HEK293 (cell line): ENCODE results near the gene EEF1B2.
"Not testable (repeated sequence)": the region's sequence is repeated elsewhere in the genome, so short reads cannot be mapped to it uniquely, and the experiment has no call there.

Experiments used
- CTCF ChIA-PET: fragments of 350-600 bp; formaldehyde crosslinking; extraction: SDS; loops from one replicate; lab custom pipeline; 2021; ENCODE audit warnings: antibody characterized with exemption; lab: Yijun Ruan, JAX
- POLR2A ChIA-PET: fragments of 300-600 bp; formaldehyde crosslinking; extraction: SDS; loops from one replicate; lab custom pipeline; 2020; ENCODE audit warnings: antibody characterized with exemption, inconsistent platforms; lab: Yijun Ruan, JAX
- H3K27ac ChIP-seq: fragments of 200-500 bp; sonication (Bioruptor generic); 2 replicates; pipeline ENCODE4 v1.5.1; 2014; ENCODE audit warnings: low read depth, low read length, control low read depth, inconsistent platforms; ENCODE audit errors: extremely low read depth
- H3K36me3 ChIP-seq, 2 experiments: fragments of 200-500 bp in 1 of 2; sonication (Bioruptor generic) in 1 of 2; 1 replicate in 1 of 2; 2 replicates in 1 of 2; pipeline ENCODE4 v1.5.1; 2014 to 2017; ENCODE audit warnings: inconsistent platforms in 2 of 2, low read length in 2 of 2; ENCODE audit not compliant: control insufficient read depth in 2 of 2, insufficient read depth in 1 of 2
- H3K4me1 ChIP-seq: fragments of 200-500 bp; sonication (Bioruptor generic); 2 replicates; pipeline ENCODE4 v1.5.1; 2014; ENCODE audit warnings: mild to moderate bottlenecking, low read length, inconsistent platforms; ENCODE audit not compliant: control insufficient read depth, insufficient read depth
- H3K4me3 ChIP-seq: 2 replicates; pipeline ENCODE4 v1.5.1; 2011; ENCODE audit warnings: low read depth, mild to moderate bottlenecking, control low read depth, low read length, moderate library complexity
- H3K9me3 ChIP-seq: fragments of 200-500 bp; sonication (Bioruptor generic); 2 replicates; pipeline ENCODE4 v1.5.1; 2014; ENCODE audit warnings: low read depth, low read length, inconsistent platforms; ENCODE audit not compliant: control insufficient read depth, insufficient read depth
- KLF1 ChIP-seq: fragments of 450-650 bp; formaldehyde crosslinking; IDR thresholded peaks from 2 replicates; pipeline ENCODE4 v1.5.1; 2016; ENCODE audit warnings: missing biosample characterization, missing genetic modification characterization
- OSR2 ChIP-seq: fragments of 450-650 bp; formaldehyde crosslinking; IDR thresholded peaks from 2 replicates; pipeline ENCODE4 v1.5.1; 2016; ENCODE audit warnings: missing biosample characterization, missing genetic modification characterization
- PRDM10 ChIP-seq: fragments of 450-650 bp; formaldehyde crosslinking; IDR thresholded peaks from 2 replicates; pipeline ENCODE4 v1.5.1; 2016; ENCODE audit warnings: missing biosample characterization, missing genetic modification characterization
- SCRT2 ChIP-seq: fragments of 450-650 bp; formaldehyde crosslinking; IDR thresholded peaks from 2 replicates; pipeline ENCODE4 v1.5.1; 2016; ENCODE audit warnings: missing biosample characterization, missing genetic modification characterization
- SP3 ChIP-seq: fragments of 450-650 bp; formaldehyde crosslinking; IDR thresholded peaks from 2 replicates; pipeline ENCODE4 v1.5.1; 2016; ENCODE audit warnings: missing biosample characterization, missing genetic modification characterization
- SP7 ChIP-seq: fragments of 450-650 bp; formaldehyde crosslinking; IDR thresholded peaks from 2 replicates; pipeline ENCODE4 v1.5.1; 2016; ENCODE audit warnings: missing biosample characterization, missing genetic modification characterization
- ZNF132 ChIP-seq: fragments of 450-650 bp; formaldehyde crosslinking; IDR thresholded peaks from 2 replicates; pipeline ENCODE4 v1.5.1; 2017; ENCODE audit warnings: missing biosample characterization, missing genetic modification characterization, borderline replicate concordance
- ZNF169 ChIP-seq: fragments of 450-650 bp; formaldehyde crosslinking; IDR thresholded peaks from 2 replicates; pipeline ENCODE4 v1.5.1; 2016; ENCODE audit warnings: missing biosample characterization, missing genetic modification characterization
- ZNF335 ChIP-seq: fragments of 450-650 bp; formaldehyde crosslinking; conservative IDR thresholded peaks from 2 replicates; pipeline ENCODE4 v1.5.1; 2016; ENCODE audit warnings: missing biosample characterization, missing genetic modification characterization
- ZNF558 ChIP-seq: fragments of 450-650 bp; formaldehyde crosslinking; IDR thresholded peaks from 2 replicates; pipeline ENCODE4 v1.5.1; 2016; ENCODE audit warnings: missing biosample characterization, missing genetic modification characterization
- ZNF76 ChIP-seq: fragments of 450-650 bp; formaldehyde crosslinking; IDR thresholded peaks from 2 replicates; pipeline ENCODE4; 2016; ENCODE audit warnings: low read depth, missing biosample characterization, missing genetic modification characterization, borderline replicate concordance
- ZSCAN16 ChIP-seq: fragments of 450-650 bp; formaldehyde crosslinking; IDR thresholded peaks from 2 replicates; pipeline ENCODE4 v1.5.1; 2016; ENCODE audit warnings: missing biosample characterization, missing genetic modification characterization
- TF ChIP-seq, protein P1 (sequence below): fragments of 450-650 bp; formaldehyde crosslinking; IDR thresholded peaks from 2 replicates; pipeline ENCODE4 v1.5.1; 2016; ENCODE audit warnings: missing biosample characterization, missing genetic modification characterization
- TF ChIP-seq, protein P2 (sequence below): fragments of 450-650 bp; formaldehyde crosslinking; IDR thresholded peaks from 2 replicates; pipeline ENCODE4 v1.5.1; 2017; ENCODE audit warnings: missing biosample characterization, missing genetic modification characterization

EEF1B2 gene

DNA sequence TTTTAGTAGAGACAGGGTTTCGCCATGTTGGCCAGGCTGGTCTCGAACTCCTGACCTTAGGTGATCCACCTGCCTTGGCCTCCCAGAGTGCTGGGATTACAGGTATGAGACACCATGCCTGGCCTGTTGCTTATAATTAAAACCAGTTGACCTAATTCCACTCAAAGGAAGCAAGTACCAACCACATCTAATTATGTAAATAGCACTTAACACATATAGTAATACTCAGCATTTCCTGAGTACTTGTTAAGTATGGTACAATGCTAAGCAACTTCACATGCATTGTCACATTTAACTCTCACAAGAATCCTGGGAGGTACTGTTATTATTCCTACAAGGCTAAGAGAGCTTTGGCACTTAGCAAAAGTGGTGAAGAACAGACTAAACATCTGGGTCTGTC lies 47.6 kb downstream of the EEF1B2 start:
- H3K9me3 ChIP-seq, POLR2A ChIA-PET, H3K27ac ChIP-seq, H3K36me3 ChIP-seq, CTCF ChIA-PET, H3K4me3 ChIP-seq: not testable (repeated sequence)
- TF ChIP-seq SCRT2 (tag by site-specific recombination) = 0 out of 2 replicates have a peak, but pooled peaks have one; percentile 11
- H3K4me1 ChIP-seq = peaks cover 13% of the 10 kb centered on the region

- H3K4me1 ChIP-seq = peaks cover 18% of the 10 kb centered on the region
- TF ChIP-seq SP3 (tag by site-specific recombination) = no peak
- peak; percentile 79; the same call in 1 of the 2 replicates for TF ChIP-seq ZSCAN16 (tag by site-specific recombination)
- no peaks in the 10 kb centered on the region for H3K9me3 ChIP-seq
- no peak overlapping the region for H3K27ac ChIP-seq
- ChIA-PET CTCF (interaction anchor here (0.7 kb wide), 2 partner anchors 80 to 180 kb away, joined by 3 to 4 read pairs; no protein-coding TSS in a partner anchor), POLR2A (no interaction called here)
- no peak overlapping the region for H3K4me3 ChIP-seq
- no peaks in the 10 kb centered on the region for H3K36me3 ChIP-seq
Observed at GRCh38 chr2:206208900-206209299, 49.2 kb downstream of the EEF1B2 start.

- Histone ChIP-seq H3K36me3 (no peaks in the 10 kb centered on the region), H3K4me3 (no peak overlapping the region), H3K4me1 (peaks cover 14% of the 10 kb centered on the region), H3K9me3 (no peaks in the 10 kb centered on the region), H3K27ac (peak overlapping the region; percentile 73; the same call in 1 of the 2 replicates)
- TF ChIP-seq ZNF76 (tag by site-specific recombination) (no peak), ZSCAN16 (tag by site-specific recombination) (no peak), ZNF132 (no peak), OSR2 (tag by site-specific recombination) (0 out of 2 replicates have a peak, but pooled peaks have one; percentile 19), PRDM10 (tag by site-specific recombination) (peak; percentile 57), KLF1 (tag by site-specific recombination) (0 out of 2 replicates have a peak, but pooled peaks have one; percentile 34), ZNF335 (peak; percentile 41), ZNF169 (no peak), SP7 (tag by site-specific recombination) (peak; percentile 76), ZNF558 (tag by site-specific recombination) (peak; percentile 15; the same call in 1 of the 2 replicates)
- TF ChIP-seq, protein P1, sequence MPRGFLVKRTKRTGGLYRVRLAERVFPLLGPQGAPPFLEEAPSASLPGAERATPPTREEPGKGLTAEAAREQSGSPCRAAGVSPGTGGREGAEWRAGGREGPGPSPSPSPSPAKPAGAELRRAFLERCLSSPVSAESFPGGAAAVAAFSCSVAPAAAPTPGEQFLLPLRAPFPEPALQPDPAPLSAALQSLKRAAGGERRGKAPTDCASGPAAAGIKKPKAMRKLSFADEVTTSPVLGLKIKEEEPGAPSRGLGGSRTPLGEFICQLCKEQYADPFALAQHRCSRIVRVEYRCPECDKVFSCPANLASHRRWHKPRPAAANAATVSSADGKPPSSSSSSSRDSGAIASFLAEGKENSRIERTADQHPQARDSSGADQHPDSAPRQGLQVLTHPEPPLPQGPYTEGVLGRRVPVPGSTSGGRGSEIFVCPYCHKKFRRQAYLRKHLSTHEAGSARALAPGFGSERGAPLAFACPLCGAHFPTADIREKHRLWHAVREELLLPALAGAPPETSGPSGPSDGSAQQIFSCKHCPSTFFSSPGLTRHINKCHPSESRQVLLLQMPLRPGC = 0 out of 2 replicates have a peak, but pooled peaks have one; percentile 17
- TF ChIP-seq, protein P2, sequence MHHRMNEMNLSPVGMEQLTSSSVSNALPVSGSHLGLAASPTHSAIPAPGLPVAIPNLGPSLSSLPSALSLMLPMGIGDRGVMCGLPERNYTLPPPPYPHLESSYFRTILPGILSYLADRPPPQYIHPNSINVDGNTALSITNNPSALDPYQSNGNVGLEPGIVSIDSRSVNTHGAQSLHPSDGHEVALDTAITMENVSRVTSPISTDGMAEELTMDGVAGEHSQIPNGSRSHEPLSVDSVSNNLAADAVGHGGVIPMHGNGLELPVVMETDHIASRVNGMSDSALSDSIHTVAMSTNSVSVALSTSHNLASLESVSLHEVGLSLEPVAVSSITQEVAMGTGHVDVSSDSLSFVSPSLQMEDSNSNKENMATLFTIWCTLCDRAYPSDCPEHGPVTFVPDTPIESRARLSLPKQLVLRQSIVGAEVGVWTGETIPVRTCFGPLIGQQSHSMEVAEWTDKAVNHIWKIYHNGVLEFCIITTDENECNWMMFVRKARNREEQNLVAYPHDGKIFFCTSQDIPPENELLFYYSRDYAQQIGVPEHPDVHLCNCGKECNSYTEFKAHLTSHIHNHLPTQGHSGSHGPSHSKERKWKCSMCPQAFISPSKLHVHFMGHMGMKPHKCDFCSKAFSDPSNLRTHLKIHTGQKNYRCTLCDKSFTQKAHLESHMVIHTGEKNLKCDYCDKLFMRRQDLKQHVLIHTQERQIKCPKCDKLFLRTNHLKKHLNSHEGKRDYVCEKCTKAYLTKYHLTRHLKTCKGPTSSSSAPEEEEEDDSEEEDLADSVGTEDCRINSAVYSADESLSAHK (tag by site-specific recombination) = no peak
- ChIA-PET CTCF (interaction anchor here (1.4 to 2.1 kb wide), 2 partner anchors 48 kb away, joined by 4 read pairs; no protein-coding TSS in a partner anchor), POLR2A (interaction anchor here (0.9 kb wide), 1 partner anchor 48 kb away, joined by 7 read pairs; no protein-coding TSS in a partner anchor)
Observed at GRCh38 chr2:206211657-206212255, 52.1 kb downstream of the EEF1B2 start.
